HEK293 (cell line): ENCODE data around the gene AATF.

Experiments used
- CTCF ChIP-seq: fragments of 450-650 bp; formaldehyde crosslinking; IDR thresholded peaks from 2 replicates; pipeline ENCODE4 v1.5.1; 2016; ENCODE audit warnings: missing biosample characterization, missing genetic modification characterization
- REPIN1 ChIP-seq: fragments of 450-650 bp; formaldehyde crosslinking; IDR thresholded peaks from 2 replicates; pipeline ENCODE4 v1.5.1; 2017; ENCODE audit warnings: missing biosample characterization, missing genetic modification characterization, low read depth
- ZBTB21 ChIP-seq: fragments of 450-650 bp; formaldehyde crosslinking; IDR thresholded peaks from 2 replicates; pipeline ENCODE4 v1.5.1; 2017; ENCODE audit warnings: missing biosample characterization, missing genetic modification characterization
- ZBTB7A ChIP-seq: fragments of 450-650 bp; formaldehyde crosslinking; IDR thresholded peaks from 2 replicates; pipeline ENCODE4 v1.5.1; 2016; ENCODE audit warnings: low read depth, missing biosample characterization, missing genetic modification characterization
- ZBTB8A ChIP-seq: fragments of 450-650 bp; formaldehyde crosslinking; IDR thresholded peaks from 2 replicates; pipeline ENCODE4 v1.5.1; 2016; ENCODE audit warnings: missing biosample characterization, missing genetic modification characterization
- ZNF10 ChIP-seq: fragments of 450-650 bp; formaldehyde crosslinking; IDR thresholded peaks from 2 replicates; pipeline ENCODE4 v1.5.1; 2017; ENCODE audit warnings: missing biosample characterization, missing genetic modification characterization
- ZNF132 ChIP-seq: fragments of 450-650 bp; formaldehyde crosslinking; IDR thresholded peaks from 2 replicates; pipeline ENCODE4 v1.5.1; 2017; ENCODE audit warnings: missing biosample characterization, missing genetic modification characterization, borderline replicate concordance
- ZNF211 ChIP-seq: fragments of 450-650 bp; formaldehyde crosslinking; IDR thresholded peaks from 2 replicates; pipeline ENCODE4 v1.5.1; 2016; ENCODE audit warnings: low read depth, missing biosample characterization, missing genetic modification characterization
- ZNF639 ChIP-seq: fragments of 450-650 bp; formaldehyde crosslinking; IDR thresholded peaks from 2 replicates; pipeline ENCODE4 v1.5.1; 2016; ENCODE audit warnings: missing biosample characterization, missing genetic modification characterization
- ZNF768 ChIP-seq: fragments of 450-650 bp; formaldehyde crosslinking; IDR thresholded peaks from 2 replicates; pipeline ENCODE4 v1.5.1; 2018; ENCODE audit warnings: missing biosample characterization, mild to moderate bottlenecking, missing genetic modification characterization
- ZNF777 ChIP-seq: fragments of 450-650 bp; formaldehyde crosslinking; IDR thresholded peaks from 2 replicates; pipeline ENCODE4 v1.5.1; 2017; ENCODE audit warnings: missing biosample characterization, missing genetic modification characterization, borderline replicate concordance

- no peak for TF ChIP-seq ZNF768 (tag by site-specific recombination)
- no peak for TF ChIP-seq ZNF211 (tag by site-specific recombination)
- TF ChIP-seq ZNF10 (tag by site-specific recombination) = no peak
- TF ChIP-seq REPIN1 (tag by site-specific recombination) = no peak
- TF ChIP-seq CTCF (tag by site-specific recombination) = no peak
- TF ChIP-seq ZBTB21 (tag by site-specific recombination) = no peak
- TF ChIP-seq ZNF777 (tag by site-specific recombination) = no peak
- no peak for TF ChIP-seq ZBTB7A (tag by site-specific recombination)
- no peak for TF ChIP-seq ZBTB8A (tag by site-specific recombination)
- no peak for TF ChIP-seq ZNF132 (tag by site-specific recombination)
- TF ChIP-seq ZNF639 (tag by site-specific recombination) = no peak
Measured at GRCh38 chr17:37082985-37083384, 134.2 kb downstream of the AATF start.
